ENCODE data around the gene SLC25A46. TPM values are rescaled to one million over a fixed set of nuclear protein-coding genes. Genes with fewer than 3 reads are reported as not detected.
A peak's percentile ranks its signal among the peaks of the same experiment; 100 is the strongest.

SLC25A46 gene
- total and polyA plus RNA-seq, 9 of the 15 experiments (the other 6 are each of a cell fraction or from before 2014, with no cell fraction given): 7.8 to 47.3 (median 31.8) TPM

DNA sequence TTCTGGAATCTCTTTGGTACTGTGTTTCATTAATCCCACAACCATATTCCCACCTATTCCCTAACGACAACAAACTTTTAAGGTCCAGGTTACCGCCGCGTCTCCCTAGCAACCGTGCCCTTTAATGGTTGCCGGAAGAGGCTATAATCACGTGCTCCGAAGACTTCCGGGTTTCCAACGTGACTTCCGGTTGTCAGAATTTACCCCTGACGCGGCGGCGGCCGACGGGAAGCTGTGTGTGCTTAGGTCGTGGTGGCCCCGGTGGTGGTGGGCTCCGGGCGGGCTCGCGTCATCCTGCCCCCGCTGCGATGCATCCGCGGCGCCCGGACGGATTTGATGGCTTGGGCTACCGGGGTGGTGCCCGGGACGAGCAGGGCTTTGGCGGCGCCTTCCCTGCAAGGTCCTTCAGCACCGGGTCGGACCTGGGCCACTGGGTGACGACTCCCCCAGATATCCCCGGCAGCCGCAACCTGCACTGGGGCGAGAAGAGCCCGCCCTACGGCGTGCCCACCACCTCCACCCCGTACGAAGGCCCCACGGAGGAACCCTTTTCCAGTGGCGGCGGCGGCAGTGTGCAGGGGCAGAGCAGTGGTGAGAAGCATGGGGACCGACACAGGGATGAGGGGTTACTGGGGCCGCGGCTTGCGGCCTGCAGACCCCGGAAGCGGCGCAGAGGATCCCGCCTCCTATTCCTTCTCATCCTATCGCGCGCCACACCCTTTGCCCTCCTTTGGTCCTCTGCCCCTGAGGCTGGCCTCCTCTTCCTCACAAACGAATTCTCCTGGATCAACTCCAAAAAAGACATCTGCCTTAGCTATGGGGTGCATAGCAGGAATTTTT, at the start of gene SLC25A46 (continued):
- TF ChIP-seq HDAC1 (IDR thresholded peaks at IDR 0.05) (peak in 1 of 2 experiments; percentile 93; a peak in 2 of 4 replicates), BACH1 (tag; IDR thresholded peaks at IDR 0.05) (no peak), CHCHD3 (CRISPR knock-in tag; IDR thresholded peaks at IDR 0.05) (no peak), CREB1 (IDR thresholded peaks at IDR 0.05) (peak; percentile 78), CREB1 (CRISPR knock-in tag; IDR thresholded peaks at IDR 0.05) (peak; percentile 53; the same call in 1 of the 2 replicates), ZZZ3 (IDR thresholded peaks at IDR 0.05) (peak; percentile 81), KLF1 (tag; IDR thresholded peaks at IDR 0.05) (no peak), ILK (tag; IDR thresholded peaks at IDR 0.05; ENCODE audit: borderline replicate concordance, low read depth) (no peak), ZNF134 (CRISPR knock-in tag; conservative IDR thresholded peaks at IDR 0.05) (no peak), ARID1B (IDR thresholded peaks at IDR 0.05) (no peak; the same call in 1 of the 2 replicates), ZNF75A (CRISPR knock-in tag; IDR thresholded peaks at IDR 0.05) (no peak), HOMEZ (CRISPR knock-in tag; IDR thresholded peaks at IDR 0.05) (no peak), FOSL1 (tag; conservative IDR thresholded peaks at IDR 0.05) (peak; percentile 33; the same call in 1 of the 2 replicates), ZNF408 (CRISPR knock-in tag; IDR thresholded peaks at IDR 0.05; ENCODE audit: low read depth) (no peak), SMARCB1 (IDR thresholded peaks at IDR 0.05; ENCODE audit: insufficient read length, low read depth) (no peak), ZNF41 (CRISPR knock-in tag; conservative IDR thresholded peaks at IDR 0.05) (no peak), IRF9 (tag; IDR thresholded peaks at IDR 0.05) (no peak)
- TF ChIP-seq, protein P1, sequence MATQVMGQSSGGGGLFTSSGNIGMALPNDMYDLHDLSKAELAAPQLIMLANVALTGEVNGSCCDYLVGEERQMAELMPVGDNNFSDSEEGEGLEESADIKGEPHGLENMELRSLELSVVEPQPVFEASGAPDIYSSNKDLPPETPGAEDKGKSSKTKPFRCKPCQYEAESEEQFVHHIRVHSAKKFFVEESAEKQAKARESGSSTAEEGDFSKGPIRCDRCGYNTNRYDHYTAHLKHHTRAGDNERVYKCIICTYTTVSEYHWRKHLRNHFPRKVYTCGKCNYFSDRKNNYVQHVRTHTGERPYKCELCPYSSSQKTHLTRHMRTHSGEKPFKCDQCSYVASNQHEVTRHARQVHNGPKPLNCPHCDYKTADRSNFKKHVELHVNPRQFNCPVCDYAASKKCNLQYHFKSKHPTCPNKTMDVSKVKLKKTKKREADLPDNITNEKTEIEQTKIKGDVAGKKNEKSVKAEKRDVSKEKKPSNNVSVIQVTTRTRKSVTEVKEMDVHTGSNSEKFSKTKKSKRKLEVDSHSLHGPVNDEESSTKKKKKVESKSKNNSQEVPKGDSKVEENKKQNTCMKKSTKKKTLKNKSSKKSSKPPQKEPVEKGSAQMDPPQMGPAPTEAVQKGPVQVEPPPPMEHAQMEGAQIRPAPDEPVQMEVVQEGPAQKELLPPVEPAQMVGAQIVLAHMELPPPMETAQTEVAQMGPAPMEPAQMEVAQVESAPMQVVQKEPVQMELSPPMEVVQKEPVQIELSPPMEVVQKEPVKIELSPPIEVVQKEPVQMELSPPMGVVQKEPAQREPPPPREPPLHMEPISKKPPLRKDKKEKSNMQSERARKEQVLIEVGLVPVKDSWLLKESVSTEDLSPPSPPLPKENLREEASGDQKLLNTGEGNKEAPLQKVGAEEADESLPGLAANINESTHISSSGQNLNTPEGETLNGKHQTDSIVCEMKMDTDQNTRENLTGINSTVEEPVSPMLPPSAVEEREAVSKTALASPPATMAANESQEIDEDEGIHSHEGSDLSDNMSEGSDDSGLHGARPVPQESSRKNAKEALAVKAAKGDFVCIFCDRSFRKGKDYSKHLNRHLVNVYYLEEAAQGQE (IDR thresholded peaks at IDR 0.05; ENCODE audit: borderline replicate concordance): peak; percentile 68
- TF ChIP-seq, protein P1 (CRISPR knock-in tag; IDR thresholded peaks at IDR 0.05; ENCODE audit: low read depth): peak; percentile 44; the same call in 1 of the 2 replicates

All from K562 (cell line).